DND-41 (cell line): Measurements from ENCODE around the gene PRKCZ.

Experiments
- ATAC-seq: fragments of 200-7000 bp; cut with Tn5 transposase; 3 replicates; pipeline ENCODE4 v1.9.1; 2021; ENCODE audit warnings: low read depth; ENCODE audit not compliant: insufficient read depth
- DNase-seq: peaks from one replicate; pipeline ENCODE4 v3.0.0-alpha.2; 2020
- H2AFZ ChIP-seq: 2 replicates; pipeline ENCODE4 v1.6.0; 2012; ENCODE audit warnings: low read depth, low read length
- H3K27ac ChIP-seq: 2 replicates; pipeline ENCODE4 v1.5.1; 2012; ENCODE audit warnings: low read length, inconsistent platforms
- H3K27me3 ChIP-seq: fragments of 200-600 bp; sonication (generic); 2 replicates; pipeline ENCODE4 v1.6.0; 2012; ENCODE audit warnings: low read length, mild to moderate bottlenecking, inconsistent platforms; ENCODE audit not compliant: insufficient read depth, poor library complexity
- H3K36me3 ChIP-seq: 2 replicates; pipeline ENCODE4 v1.5.1; 2012; ENCODE audit warnings: low read length, inconsistent platforms; ENCODE audit not compliant: insufficient read depth
- H3K4me1 ChIP-seq: 2 replicates; pipeline ENCODE4 v1.5.1; 2012; ENCODE audit warnings: mild to moderate bottlenecking, low read length; ENCODE audit not compliant: insufficient read depth
- H3K4me2 ChIP-seq: 2 replicates; pipeline ENCODE4 v1.6.0; 2012; ENCODE audit warnings: mild to moderate bottlenecking, moderate library complexity, low read length, inconsistent platforms; ENCODE audit not compliant: insufficient read depth
- H3K4me3 ChIP-seq, 2 experiments: fragments of 200-600 bp in 1 of 2; shearing (Covaris generic) in 1 of 2; 2 replicates each; pipeline ENCODE4 v1.5.1; 2012 to 2016; ENCODE audit warnings: inconsistent platforms in 2 of 2, low read length in 2 of 2, mild to moderate bottlenecking in 2 of 2, low read depth in 1 of 2, moderate library complexity in 1 of 2
- H3K79me2 ChIP-seq: 2 replicates; pipeline ENCODE4 v1.6.0; 2012; ENCODE audit warnings: low read length, inconsistent platforms; ENCODE audit not compliant: insufficient read depth
- H3K9ac ChIP-seq: 2 replicates; pipeline ENCODE4 v1.6.0; 2012; ENCODE audit warnings: low read depth, mild to moderate bottlenecking, inconsistent platforms, low read length, moderate library complexity
- H3K9me3 ChIP-seq: 2 replicates; pipeline ENCODE4 v1.5.1; 2012; ENCODE audit warnings: low read length, moderate library complexity, mild to moderate bottlenecking, inconsistent platforms; ENCODE audit not compliant: insufficient read depth, severe bottlenecking
- H4K20me1 ChIP-seq: 2 replicates; pipeline ENCODE4 v1.6.0; 2012; ENCODE audit warnings: low read length; ENCODE audit not compliant: insufficient read depth
- CTCF ChIP-seq: IDR thresholded peaks from 2 replicates; pipeline ENCODE4 v1.5.1; 2012; ENCODE audit warnings: borderline replicate concordance, low read length, moderate library complexity, mild to moderate bottlenecking; ENCODE audit not compliant: poor library complexity, severe bottlenecking; ENCODE audit errors: extremely low read depth
- EZH2 ChIP-seq: IDR thresholded peaks from 3 replicates; pipeline ENCODE4 v1.6.1; 2012; ENCODE audit warnings: borderline replicate concordance, low read depth, mild to moderate bottlenecking, moderate library complexity, low read length, inconsistent platforms; ENCODE audit not compliant: severe bottlenecking

Gene PRKCZ

GRCh38 chr1:2001773-2002411, 48.3 kb upstream of the PRKCZ start:
- no peaks in the 10 kb centered on the region for H3K4me1 ChIP-seq
- H3K9ac ChIP-seq = no peak overlapping the region
- H3K9me3 ChIP-seq = no peaks in the 10 kb centered on the region
- H4K20me1 ChIP-seq = no peaks in the 10 kb centered on the region
- TF ChIP-seq EZH2 = no peak
- no peak for TF ChIP-seq CTCF
- DNase-seq (no peak), ATAC-seq (no peak)
- H2AFZ ChIP-seq = no peak overlapping the region
- no peaks in the 10 kb centered on the region for H3K79me2 ChIP-seq
- no peak overlapping the region for H3K4me3 ChIP-seq
- no peak overlapping the region for H3K27ac ChIP-seq
- H3K27me3 ChIP-seq = no peaks in the 10 kb centered on the region
- no peaks in the 10 kb centered on the region for H3K36me3 ChIP-seq
- H3K4me2 ChIP-seq = no peak overlapping the region

GRCh38 chr1:2003541-2004131, 46.6 kb upstream of the PRKCZ start, which contains the start of gene CFAP74:
Gene CFAP74 (minus strand): TSS chr1:2003786. CDS start chr1:1990956, 12,830 bp downstream.
- ATAC-seq = no peak
- no peaks in the 10 kb centered on the region for H3K9me3 ChIP-seq
- H4K20me1 ChIP-seq = no peaks in the 10 kb centered on the region
- H3K4me1 ChIP-seq = no peaks in the 10 kb centered on the region
- H3K27me3 ChIP-seq = no peaks in the 10 kb centered on the region
- no peak within 1 kb of the TSS for H3K4me3 ChIP-seq
- no peak within 1 kb of the TSS for H3K4me2 ChIP-seq
- DNase-seq = no peak
- no peak for TF ChIP-seq CTCF
- no peak for TF ChIP-seq EZH2
- no peak within 1 kb of the TSS for H3K9ac ChIP-seq
- H3K79me2 ChIP-seq = no peaks in the 10 kb centered on the region
- no peak within 1 kb of the TSS for H2AFZ ChIP-seq
- H3K36me3 ChIP-seq = no peaks in the 10 kb centered on the region
- no peak within 1 kb of the TSS for H3K27ac ChIP-seq

GRCh38 chr1:2004856-2005255, 45.4 kb upstream of the PRKCZ start:
- no peak overlapping the region for H3K4me3 ChIP-seq
- H3K79me2 ChIP-seq = no peaks in the 10 kb centered on the region
- no peaks in the 10 kb centered on the region for H3K4me1 ChIP-seq
- no peak overlapping the region for H2AFZ ChIP-seq
- ATAC-seq (no peak), DNase-seq (no peak)
- H4K20me1 ChIP-seq = no peaks in the 10 kb centered on the region
- H3K36me3 ChIP-seq = no peaks in the 10 kb centered on the region
- no peaks in the 10 kb centered on the region for H3K27me3 ChIP-seq
- H3K4me2 ChIP-seq = no peak overlapping the region
- H3K9me3 ChIP-seq = no peaks in the 10 kb centered on the region
- TF ChIP-seq CTCF (no peak), EZH2 (no peak)
- no peak overlapping the region for H3K27ac ChIP-seq
- no peak overlapping the region for H3K9ac ChIP-seq
